ENCODE results near the gene DAD1.

GRCh38 chr14:22531451-22532344 lies 57.3 kb downstream of the DAD1 start:
- TF ChIP-seq CTCF (conservative IDR thresholded peaks at IDR 0.05) = no peak
- no peak for TF ChIP-seq EZH2 (IDR thresholded peaks at IDR 0.05; ENCODE audit: low read depth)
